HL-60 (cell line): ENCODE data around the gene ABCG4.

Source experiments
- CTCF ChIP-seq: IDR thresholded peaks from one replicate; pipeline ENCODE4 v1.5.1; 2011; ENCODE audit warnings: low read length, control low read depth, inconsistent platforms; ENCODE audit not compliant: insufficient read depth
- POLR2AphosphoS5 ChIP-seq: IDR thresholded peaks from 2 replicates; pipeline ENCODE4 v1.6.1; 2012; ENCODE audit warnings: low read depth
- REST ChIP-seq: IDR thresholded peaks from 2 replicates; pipeline ENCODE4 v1.6.1; 2012; ENCODE audit warnings: low read depth; ENCODE audit not compliant: insufficient replicate concordance

- no peak for TF ChIP-seq CTCF
- no peak for TF ChIP-seq POLR2AphosphoS5
- no peak for TF ChIP-seq REST
Observed at GRCh38 chr11:119152604-119153003, 3.8 kb downstream of the ABCG4 start.
